ENCODE data around the gene MTFP1.

Gene MTFP1

GRCh38 chr22:30421695-30422480, 3.7 kb upstream of the MTFP1 start:
- Histone ChIP-seq H3K9ac (ENCODE audit: low read depth, low read length) (peak overlapping the region; percentile 80; the same call in 1 of the 2 replicates), H3K9me3 (ENCODE audit: insufficient read depth, low read depth, low read length) (no peaks in the 10 kb centered on the region), H3K36me3 (ENCODE audit: insufficient read depth, low read depth, low read length) (peaks cover 32% of the 10 kb centered on the region), H3K4me3 (ENCODE audit: low read length) (peak overlapping the region; percentile 78; the same call in 1 of the 2 replicates), H3K27me3 (ENCODE audit: insufficient read depth, low read length) (no peaks in the 10 kb centered on the region), H3K4me1 (ENCODE audit: insufficient read depth, low read length) (peaks cover 10% of the 10 kb centered on the region; the same call in 1 of the 2 replicates), H3K27ac (ENCODE audit: low read length) (peak overlapping the region; percentile 30)

GRCh38 chr22:30422481-30423300, 2.9 kb upstream of the MTFP1 start:
- Histone ChIP-seq H3K9ac (ENCODE audit: low read depth, low read length) (peak overlapping the region; percentile 80; the same call in 1 of the 2 replicates), H3K27me3 (ENCODE audit: insufficient read depth, low read length) (no peaks in the 10 kb centered on the region), H3K36me3 (ENCODE audit: insufficient read depth, low read depth, low read length) (peaks cover 32% of the 10 kb centered on the region), H3K4me3 (ENCODE audit: low read length) (peak overlapping the region; percentile 78), H3K9me3 (ENCODE audit: insufficient read depth, low read depth, low read length) (no peaks in the 10 kb centered on the region), H3K27ac (ENCODE audit: low read length) (peak overlapping the region; percentile 30), H3K4me1 (ENCODE audit: insufficient read depth, low read length) (peaks cover 10% of the 10 kb centered on the region; the same call in 1 of the 2 replicates)

- Histone ChIP-seq H3K9me3 (ENCODE audit: insufficient read depth, low read depth, low read length) (no peaks in the 10 kb centered on the region), H3K36me3 (ENCODE audit: insufficient read depth, low read depth, low read length) (peaks cover 32% of the 10 kb centered on the region), H3K27me3 (ENCODE audit: insufficient read depth, low read length) (no peaks in the 10 kb centered on the region), H3K4me1 (ENCODE audit: insufficient read depth, low read length) (peaks cover 10% of the 10 kb centered on the region; the same call in 1 of the 2 replicates), H3K4me3 (ENCODE audit: low read length) (peak overlapping the region; percentile 78), H3K9ac (ENCODE audit: low read depth, low read length) (peak overlapping the region; percentile 80; the same call in 1 of the 2 replicates), H3K27ac (ENCODE audit: low read length) (peak overlapping the region; percentile 7)
These were observed 2.1 kb upstream of the MTFP1 start for GRCh38 chr22:30423301-30423958.

- Histone ChIP-seq H3K36me3 (ENCODE audit: insufficient read depth, low read depth, low read length) (peaks cover 35% of the 10 kb centered on the region), H3K9me3 (ENCODE audit: insufficient read depth, low read depth, low read length) (no peaks in the 10 kb centered on the region), H3K4me1 (ENCODE audit: insufficient read depth, low read length) (peaks cover 10% of the 10 kb centered on the region; the same call in 1 of the 2 replicates), H3K27ac (ENCODE audit: low read length) (no peak overlapping the region), H3K9ac (ENCODE audit: low read depth, low read length) (peak overlapping the region; percentile 80), H3K4me3 (ENCODE audit: low read length) (peak overlapping the region; percentile 78), H3K27me3 (ENCODE audit: insufficient read depth, low read length) (no peaks in the 10 kb centered on the region)
These were observed 1.5 kb upstream of the MTFP1 start for GRCh38 chr22:30423959-30424533.

GRCh38 chr22:30424534-30425326, 838 bp upstream of the MTFP1 start:
- Histone ChIP-seq H3K4me1 (ENCODE audit: insufficient read depth, low read length) (peaks cover 10% of the 10 kb centered on the region; the same call in 1 of the 2 replicates), H3K9me3 (ENCODE audit: insufficient read depth, low read depth, low read length) (no peaks in the 10 kb centered on the region), H3K27me3 (ENCODE audit: insufficient read depth, low read length) (no peaks in the 10 kb centered on the region), H3K9ac (ENCODE audit: low read depth, low read length) (peak overlapping the region; percentile 68), H3K36me3 (ENCODE audit: insufficient read depth, low read depth, low read length) (peaks cover 35% of the 10 kb centered on the region), H3K27ac (ENCODE audit: low read length) (no peak overlapping the region), H3K4me3 (ENCODE audit: low read length) (peak overlapping the region; percentile 78)

- H3K4me1 ChIP-seq (ENCODE audit: insufficient read depth, low read length): peaks cover 15% of the 10 kb centered on the region; the same call in 1 of the 2 replicates
- H3K27ac ChIP-seq (ENCODE audit: low read length): no peak overlapping the region
- no peaks in the 10 kb centered on the region for H3K9me3 ChIP-seq (ENCODE audit: insufficient read depth, low read depth, low read length)
- peak overlapping the region; percentile 78 for H3K4me3 ChIP-seq (ENCODE audit: low read length)
- H3K27me3 ChIP-seq (ENCODE audit: insufficient read depth, low read length): no peaks in the 10 kb centered on the region
- peak overlapping the region; percentile 79; the same call in 1 of the 2 replicates for H3K9ac ChIP-seq (ENCODE audit: low read depth, low read length)
- H3K36me3 ChIP-seq (ENCODE audit: insufficient read depth, low read depth, low read length): peaks cover 33% of the 10 kb centered on the region
These were observed 297 bp upstream of the MTFP1 start for GRCh38 chr22:30425327-30425615.

GRCh38 chr22:30426388-30427353, 1.1 kb downstream of the MTFP1 start:
- Histone ChIP-seq H3K27ac (ENCODE audit: low read length) (no peak overlapping the region), H3K9me3 (ENCODE audit: insufficient read depth, low read depth, low read length) (no peaks in the 10 kb centered on the region), H3K4me3 (ENCODE audit: low read length) (peak overlapping the region; percentile 78), H3K27me3 (ENCODE audit: insufficient read depth, low read length) (no peaks in the 10 kb centered on the region), H3K36me3 (ENCODE audit: insufficient read depth, low read depth, low read length) (peaks cover 23% of the 10 kb centered on the region), H3K4me1 (ENCODE audit: insufficient read depth, low read length) (peaks cover 14% of the 10 kb centered on the region; the same call in 1 of the 2 replicates), H3K9ac (ENCODE audit: low read depth, low read length) (peak overlapping the region; percentile 79; the same call in 1 of the 2 replicates)

GRCh38 chr22:30427871-30428270, 2.3 kb downstream of the MTFP1 start:
- Histone ChIP-seq H3K9me3 (ENCODE audit: insufficient read depth, low read depth, low read length) (no peaks in the 10 kb centered on the region), H3K27ac (ENCODE audit: low read length) (no peak overlapping the region), H3K9ac (ENCODE audit: low read depth, low read length) (no peak overlapping the region)

GRCh38 chr22:30429887-30430286, 4.3 kb downstream of the MTFP1 start:
- no peak overlapping the region for H3K27ac ChIP-seq (ENCODE audit: low read length)
- 0 out of 2 replicates have a peak, but pooled peaks cover 4% of the 10 kb centered on the region for H3K4me1 ChIP-seq (ENCODE audit: insufficient read depth, low read length)
- H3K9me3 ChIP-seq (ENCODE audit: insufficient read depth, low read depth, low read length): no peaks in the 10 kb centered on the region
- H3K4me3 ChIP-seq (ENCODE audit: low read length): no peak overlapping the region
- no peaks in the 10 kb centered on the region for H3K27me3 ChIP-seq (ENCODE audit: insufficient read depth, low read length)
- peaks cover 21% of the 10 kb centered on the region for H3K36me3 ChIP-seq (ENCODE audit: insufficient read depth, low read depth, low read length)
- H3K9ac ChIP-seq (ENCODE audit: low read depth, low read length): no peak overlapping the region

More at GRCh38 chr22:30427871-30428270, 2.3 kb downstream of the MTFP1 start:
- Histone ChIP-seq H3K4me1 (ENCODE audit: insufficient read depth, low read length) (peaks cover 4% of the 10 kb centered on the region; the same call in 1 of the 2 replicates), H3K4me3 (ENCODE audit: low read length) (no peak overlapping the region), H3K36me3 (ENCODE audit: insufficient read depth, low read depth, low read length) (peaks cover 21% of the 10 kb centered on the region), H3K27me3 (ENCODE audit: insufficient read depth, low read length) (no peaks in the 10 kb centered on the region)

- Histone ChIP-seq H3K27ac (ENCODE audit: low read length) (no peak overlapping the region), H3K36me3 (ENCODE audit: insufficient read depth, low read depth, low read length) (peaks cover 21% of the 10 kb centered on the region)
These were observed 5.4 kb downstream of the MTFP1 start for GRCh38 chr22:30430933-30431332.

More at GRCh38 chr22:30430933-30431332, 5.4 kb downstream of the MTFP1 start:
- no peaks in the 10 kb centered on the region for H3K9me3 ChIP-seq (ENCODE audit: insufficient read depth, low read depth, low read length)
- H3K4me3 ChIP-seq (ENCODE audit: low read length): no peak overlapping the region
- no peaks in the 10 kb centered on the region for H3K27me3 ChIP-seq (ENCODE audit: insufficient read depth, low read length)
- H3K9ac ChIP-seq (ENCODE audit: low read depth, low read length): no peak overlapping the region
- 0 out of 2 replicates have a peak, but pooled peaks cover 4% of the 10 kb centered on the region for H3K4me1 ChIP-seq (ENCODE audit: insufficient read depth, low read length)
